CD4-positive, alpha-beta T cell (primary cell): Measurements from ENCODE around the gene RHCG. TPM values are rescaled to one million over a fixed set of nuclear protein-coding genes. Genes with fewer than 3 reads are reported as not detected.

ENCODE experiments used
- ATAC-seq: fragments of 200-7000 bp; cut with Tn5 transposase; one replicate; pipeline ENCODE4 v1.10.0; 2022; ENCODE audit warnings: mild to moderate bottlenecking; ENCODE audit not compliant: poor library complexity
- CTCF ChIA-PET: fragments of 350-600 bp; sonication (Branson Sonifier 250); formaldehyde crosslinking; loops from one replicate; lab custom pipeline; 2021; ENCODE audit warnings: antibody characterized with exemption, inconsistent platforms; lab: Charles Lee
- POLR2A ChIA-PET: fragments of 350-600 bp; sonication (Branson Sonifier 250); formaldehyde crosslinking; loops from one replicate; lab custom pipeline; 2021; ENCODE audit warnings: antibody characterized with exemption, inconsistent platforms; lab: Charles Lee
- DNase-seq, 14 experiments: peaks; one replicate each; pipeline ENCODE4 v3.0.0-alpha.2; 2013 to 2020; ENCODE audit warnings: mixed read lengths in 2 of 14
- H3K27ac ChIP-seq, 2 donors: one replicate each; pipeline versions ENCODE4 v1.5.1 to v1.7.0; 2013; ENCODE audit warnings: low read length in 2 of 2, low read depth in 1 of 2, mild to moderate bottlenecking in 1 of 2
- H3K27me3 ChIP-seq, 2 experiments: 1 replicate in 1 of 2; 2 replicates in 1 of 2; pipeline versions ENCODE4 v1.6.1 to v1.7.0; 2013; ENCODE audit warnings: low read length in 2 of 2, control low read depth in 1 of 2, mild to moderate bottlenecking in 1 of 2, moderate library complexity in 1 of 2; ENCODE audit not compliant: insufficient read depth in 2 of 2, control insufficient read depth in 1 of 2
- H3K36me3 ChIP-seq: one replicate; pipeline ENCODE4 v1.6.1; 2013; ENCODE audit warnings: low read length, control low read depth; ENCODE audit not compliant: insufficient read depth
- H3K4me1 ChIP-seq: one replicate; pipeline ENCODE4 v1.6.1; 2013; ENCODE audit warnings: low read length, control low read depth; ENCODE audit not compliant: insufficient read depth
- H3K4me3 ChIP-seq: one replicate; pipeline ENCODE4 v1.5.1; 2013; ENCODE audit warnings: mild to moderate bottlenecking, low read length, moderate library complexity
- H3K9me3 ChIP-seq, 2 experiments: 1 replicate in 1 of 2; 2 replicates in 1 of 2; pipeline versions ENCODE4 v1.6.1 to v1.7.0; 2013; ENCODE audit warnings: low read length in 2 of 2, mild to moderate bottlenecking in 2 of 2, control low read depth in 1 of 2, moderate library complexity in 1 of 2; ENCODE audit not compliant: control insufficient read depth in 1 of 2, insufficient read depth in 1 of 2
- H3K27ac Mint-ChIP-seq: one replicate; pipeline ENCODE4 v1.8.0; 2020; ENCODE audit warnings: mixed read lengths
- H3K27me3 Mint-ChIP-seq: one replicate; pipeline ENCODE4 v1.8.0; 2021; ENCODE audit warnings: mixed read lengths
- H3K36me3 Mint-ChIP-seq: one replicate; pipeline ENCODE4 v1.8.0; 2021; ENCODE audit warnings: low read depth, mixed read lengths
- H3K4me1 Mint-ChIP-seq: one replicate; pipeline ENCODE4 v1.8.0; 2021; ENCODE audit warnings: low read depth, mixed read lengths
- H3K4me3 Mint-ChIP-seq: one replicate; pipeline ENCODE4 v1.8.0; 2020; ENCODE audit warnings: mild to moderate bottlenecking, mixed read lengths
- H3K9me3 Mint-ChIP-seq: one replicate; pipeline ENCODE4 v1.8.0; 2020; ENCODE audit warnings: mixed read lengths
- intact Hi-C, 2 experiments: fragments of 100-400 bp; cut with DNase I in 1 of 2; cut with micrococcal nuclease in 1 of 2; formaldehyde crosslinking; loops; one replicate each; pipeline versions ENCODE4 v1.15.1 to v1.9.0; 2023 to 2025; cut with DNase I, micrococcal nuclease
- total RNA-seq, 174 experiments: library from RNA in 2 of 174; stranded (reverse) in 2 of 174; gene quantifications; one replicate each; pipeline ENCODE4 v1.2.3 and lab custom pipeline; 2021 to 2026
- TF ChIP-seq, protein P1 (sequence below): fragments of 200-600 bp; IDR thresholded peaks from one replicate; pipeline ENCODE4 v1.8.0; 2022; ENCODE audit warnings: antibody characterized with exemption, mild to moderate bottlenecking

The RHCG gene
- total RNA-seq, 2 experiments from 2014 or later: not detected

DNA sequence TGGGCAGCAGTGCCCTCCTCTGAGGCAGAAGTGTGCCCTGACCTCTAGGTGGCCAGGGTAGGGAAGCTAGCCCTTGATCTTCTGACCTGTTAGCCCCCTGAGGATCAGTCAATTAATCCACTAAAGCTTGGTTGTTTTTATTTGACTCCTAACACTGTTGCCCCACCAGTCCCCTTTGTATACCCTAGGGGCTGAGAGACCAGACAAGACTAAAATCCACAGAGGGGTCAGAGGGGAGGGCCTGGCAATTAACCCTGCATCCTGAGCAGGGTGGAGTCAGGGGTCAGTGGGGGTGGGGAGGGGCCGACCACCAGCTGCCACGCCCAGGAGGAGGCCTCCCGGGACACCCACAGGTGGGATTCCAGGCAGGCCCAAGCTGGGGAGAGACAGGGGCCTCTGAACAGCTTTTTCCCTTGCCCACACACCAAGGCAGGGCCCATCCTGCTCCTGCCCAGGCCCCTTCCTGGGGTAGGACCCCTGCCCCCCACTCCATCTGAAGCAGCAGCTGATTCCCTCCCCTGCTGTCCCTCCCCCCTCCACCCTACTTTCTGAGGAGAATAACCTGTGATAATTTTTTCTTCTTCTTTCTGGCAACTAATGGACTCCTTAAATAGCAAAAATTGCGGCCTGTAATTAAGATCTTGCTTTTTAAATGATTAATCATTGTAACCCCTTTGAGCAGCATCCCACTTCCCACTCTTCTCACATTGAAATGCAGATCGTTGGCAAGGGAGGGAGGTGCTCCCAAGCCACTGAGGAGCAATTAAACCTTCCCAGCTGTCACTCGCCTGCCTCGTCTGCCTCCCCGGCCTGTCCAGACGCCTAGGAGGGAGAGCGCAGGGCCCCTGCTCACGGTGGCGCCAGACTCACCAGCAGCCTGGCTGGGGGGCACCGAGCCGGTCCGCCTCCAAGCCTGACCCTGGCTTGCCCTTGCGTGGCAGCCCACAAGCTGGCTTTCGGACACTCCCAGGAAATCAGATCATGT, 51.9 kb downstream of the RHCG start:
- H3K4me1 Mint-ChIP-seq: no peaks in the 10 kb centered on the region
- Histone ChIP-seq H3K4me1 (peaks cover 4% of the 10 kb centered on the region), H3K9me3 (no peaks in the 10 kb centered on the region), H3K27ac (no peak overlapping the region), H3K4me3 (no peak overlapping the region), H3K36me3 (no peaks in the 10 kb centered on the region), H3K27me3 (peaks cover 19 to 23% of the 10 kb centered on the region in 2 experiments)
- TF ChIP-seq, protein P1, sequence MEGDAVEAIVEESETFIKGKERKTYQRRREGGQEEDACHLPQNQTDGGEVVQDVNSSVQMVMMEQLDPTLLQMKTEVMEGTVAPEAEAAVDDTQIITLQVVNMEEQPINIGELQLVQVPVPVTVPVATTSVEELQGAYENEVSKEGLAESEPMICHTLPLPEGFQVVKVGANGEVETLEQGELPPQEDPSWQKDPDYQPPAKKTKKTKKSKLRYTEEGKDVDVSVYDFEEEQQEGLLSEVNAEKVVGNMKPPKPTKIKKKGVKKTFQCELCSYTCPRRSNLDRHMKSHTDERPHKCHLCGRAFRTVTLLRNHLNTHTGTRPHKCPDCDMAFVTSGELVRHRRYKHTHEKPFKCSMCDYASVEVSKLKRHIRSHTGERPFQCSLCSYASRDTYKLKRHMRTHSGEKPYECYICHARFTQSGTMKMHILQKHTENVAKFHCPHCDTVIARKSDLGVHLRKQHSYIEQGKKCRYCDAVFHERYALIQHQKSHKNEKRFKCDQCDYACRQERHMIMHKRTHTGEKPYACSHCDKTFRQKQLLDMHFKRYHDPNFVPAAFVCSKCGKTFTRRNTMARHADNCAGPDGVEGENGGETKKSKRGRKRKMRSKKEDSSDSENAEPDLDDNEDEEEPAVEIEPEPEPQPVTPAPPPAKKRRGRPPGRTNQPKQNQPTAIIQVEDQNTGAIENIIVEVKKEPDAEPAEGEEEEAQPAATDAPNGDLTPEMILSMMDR: no peak
- ChIA-PET CTCF (no interaction called here), POLR2A (no interaction called here)
- no peak overlapping the region for H3K4me3 Mint-ChIP-seq
- peaks cover 59% of the 10 kb centered on the region for H3K27me3 Mint-ChIP-seq
- DNase-seq: no peak
- intact Hi-C loops: no loop called here
- H3K27ac Mint-ChIP-seq: no peak overlapping the region
- no peak for ATAC-seq
- no peaks in the 10 kb centered on the region for H3K9me3 Mint-ChIP-seq
- no peaks in the 10 kb centered on the region for H3K36me3 Mint-ChIP-seq

DNA sequence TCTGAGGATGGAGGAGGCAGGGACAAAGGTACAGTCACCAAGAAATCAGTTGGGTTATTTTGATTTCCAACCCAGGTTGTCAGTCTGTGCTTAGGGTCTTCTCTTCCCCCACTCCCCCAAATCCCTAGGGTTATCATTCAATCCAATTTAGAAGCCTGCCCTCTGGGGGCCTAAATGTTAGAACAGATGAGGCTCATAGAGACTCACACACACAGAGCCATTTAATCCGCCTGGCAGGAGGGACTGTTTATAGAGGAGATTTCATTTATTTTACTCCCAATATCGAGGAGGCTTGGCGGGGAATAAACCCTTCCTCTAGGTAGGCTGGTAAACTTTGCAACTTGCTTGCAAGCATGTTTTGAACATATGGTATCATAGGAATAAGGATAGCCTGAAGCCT, 52.8 kb downstream of the RHCG start:
- CTCF ChIA-PET: no interaction called here

DNA sequence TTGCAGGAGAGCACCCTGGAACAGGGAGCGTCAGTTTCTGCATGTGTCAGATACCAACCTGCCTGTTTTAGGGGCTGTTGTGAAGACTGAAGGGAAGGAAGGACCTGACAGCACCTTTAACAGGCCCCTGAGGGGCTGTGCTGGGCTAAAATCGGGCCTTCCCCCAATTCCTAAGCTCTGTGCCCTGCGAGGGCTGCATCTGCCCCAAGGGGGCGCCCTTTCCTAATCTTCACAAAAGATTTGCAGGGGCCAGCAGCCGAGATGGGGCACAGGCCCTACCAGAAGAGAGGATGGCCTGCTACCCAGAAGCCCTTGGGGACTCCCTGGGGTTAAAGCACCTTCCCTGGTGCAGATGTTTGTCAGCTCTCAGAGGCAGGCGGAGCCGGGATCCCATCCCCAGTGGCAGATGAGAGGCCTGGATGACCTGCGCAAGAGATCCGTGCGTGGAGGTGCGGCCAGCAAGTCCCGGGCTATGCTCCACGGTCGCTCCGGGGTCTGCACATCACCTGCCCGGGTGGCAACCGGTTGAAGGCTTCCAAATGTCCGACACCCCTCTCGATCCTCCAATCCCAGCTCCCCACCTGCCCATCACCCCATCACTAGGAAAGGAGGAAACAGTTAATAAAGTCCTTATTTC, 53.6 kb downstream of the RHCG start:
- CTCF ChIA-PET: no interaction called here
- no peaks in the 10 kb centered on the region for H3K9me3 Mint-ChIP-seq
- TF ChIP-seq, protein P1: no peak
- peaks cover 4% of the 10 kb centered on the region for H3K4me1 ChIP-seq
- peaks cover 11 to 19% of the 10 kb centered on the region in 2 experiments for H3K27me3 ChIP-seq
- H3K27ac Mint-ChIP-seq: no peak overlapping the region
- H3K27me3 Mint-ChIP-seq: peaks cover 55% of the 10 kb centered on the region
- H3K36me3 Mint-ChIP-seq: no peaks in the 10 kb centered on the region
- H3K9me3 ChIP-seq: no peaks in the 10 kb centered on the region
- no peaks in the 10 kb centered on the region for H3K4me1 Mint-ChIP-seq
- H3K36me3 ChIP-seq: no peaks in the 10 kb centered on the region
- H3K27ac ChIP-seq: no peak overlapping the region
- intact Hi-C loops: no loop called here
- POLR2A ChIA-PET: no interaction called here
- DNase-seq (peak in 4 of 14 experiments; percentile 4 to 36 (median 28)), ATAC-seq (no peak)
- no peak overlapping the region for H3K4me3 ChIP-seq
- no peak overlapping the region for H3K4me3 Mint-ChIP-seq

More for the DNA sequence above, 52.8 kb downstream of the RHCG start:
- Histone ChIP-seq H3K9me3 (no peaks in the 10 kb centered on the region), H3K27me3 (peaks cover 13 to 21% of the 10 kb centered on the region in 2 experiments), H3K36me3 (no peaks in the 10 kb centered on the region), H3K27ac (no peak overlapping the region), H3K4me1 (peaks cover 4% of the 10 kb centered on the region), H3K4me3 (no peak overlapping the region)
- no peaks in the 10 kb centered on the region for H3K36me3 Mint-ChIP-seq
- H3K4me1 Mint-ChIP-seq: no peaks in the 10 kb centered on the region
- no peak overlapping the region for H3K27ac Mint-ChIP-seq
- intact Hi-C loops: no loop called here
- peaks cover 55% of the 10 kb centered on the region for H3K27me3 Mint-ChIP-seq
- H3K4me3 Mint-ChIP-seq: no peak overlapping the region
- POLR2A ChIA-PET: no interaction called here
- ATAC-seq (no peak), DNase-seq (no peak)
- no peaks in the 10 kb centered on the region for H3K9me3 Mint-ChIP-seq
- TF ChIP-seq, protein P1: no peak
